ENCODE measurements around the gene PRKN.

GRCh38 chr6:162467679-162468078 is 259.9 kb downstream of the PRKN start:
- TF ChIP-seq CTCF (IDR thresholded peaks at IDR 0.05; ENCODE audit: poor library complexity, severe bottlenecking) (no peak), EP300 (conservative IDR thresholded peaks at IDR 0.05; ENCODE audit: poor library complexity, severe bottlenecking) (no peak), POLR2AphosphoS5 (IDR thresholded peaks at IDR 0.05) (no peak), EZH2 (IDR thresholded peaks at IDR 0.05; ENCODE audit: borderline replicate concordance, insufficient read depth, low read length, poor library complexity, severe bottlenecking) (no peak), TAF1 (IDR thresholded peaks at IDR 0.05; ENCODE audit: low read depth) (no peak), MXI1 (conservative IDR thresholded peaks at IDR 0.05; ENCODE audit: poor library complexity, severe bottlenecking) (no peak), SMC3 (conservative IDR thresholded peaks at IDR 0.05; ENCODE audit: poor library complexity) (no peak), REST (IDR thresholded peaks at IDR 0.05; ENCODE audit: borderline replicate concordance) (no peak), RAD21 (conservative IDR thresholded peaks at IDR 0.05) (no peak)

Data from neural cell (in vitro differentiated cells).